ENCODE data around the gene DCBLD1. TPM values are rescaled to one million over a fixed set of nuclear protein-coding genes. Genes with fewer than 3 reads are reported as not detected.
A peak's percentile ranks its signal among the peaks of the same experiment; 100 is the strongest.

The DCBLD1 gene
- total RNA-seq, 1 experiment from 2014 or later: 11.2 TPM

DNA sequence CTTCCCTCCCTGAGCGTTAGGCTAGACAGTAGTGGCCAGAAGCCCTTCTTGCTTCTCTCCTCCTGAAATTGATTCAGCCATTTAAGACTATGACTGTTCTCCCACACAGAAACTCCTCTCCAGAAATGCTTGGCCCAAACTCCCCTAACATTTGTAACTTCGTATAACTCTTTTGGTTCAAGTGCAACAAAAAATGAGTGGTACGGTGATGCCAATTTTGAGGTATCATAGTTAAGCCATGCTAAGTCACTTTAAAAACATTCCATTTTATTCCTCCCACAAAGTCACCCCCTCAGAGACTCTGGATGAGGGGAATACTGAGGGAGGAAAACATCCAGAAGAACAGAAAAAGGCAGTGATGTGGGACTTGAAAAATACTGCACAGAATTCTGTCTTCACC is 35.6 kb upstream of the DCBLD1 start:
- no peak for TF ChIP-seq TCF7 (CRISPR knock-in tag; IDR thresholded peaks at IDR 0.05; ENCODE audit: low read depth)
- no peak for TF ChIP-seq PRRX2 (CRISPR knock-in tag; IDR thresholded peaks at IDR 0.05)
- no peak for TF ChIP-seq SMAD3 (CRISPR knock-in tag; IDR thresholded peaks at IDR 0.05; ENCODE audit: borderline replicate concordance)
- TF ChIP-seq, protein P1, sequence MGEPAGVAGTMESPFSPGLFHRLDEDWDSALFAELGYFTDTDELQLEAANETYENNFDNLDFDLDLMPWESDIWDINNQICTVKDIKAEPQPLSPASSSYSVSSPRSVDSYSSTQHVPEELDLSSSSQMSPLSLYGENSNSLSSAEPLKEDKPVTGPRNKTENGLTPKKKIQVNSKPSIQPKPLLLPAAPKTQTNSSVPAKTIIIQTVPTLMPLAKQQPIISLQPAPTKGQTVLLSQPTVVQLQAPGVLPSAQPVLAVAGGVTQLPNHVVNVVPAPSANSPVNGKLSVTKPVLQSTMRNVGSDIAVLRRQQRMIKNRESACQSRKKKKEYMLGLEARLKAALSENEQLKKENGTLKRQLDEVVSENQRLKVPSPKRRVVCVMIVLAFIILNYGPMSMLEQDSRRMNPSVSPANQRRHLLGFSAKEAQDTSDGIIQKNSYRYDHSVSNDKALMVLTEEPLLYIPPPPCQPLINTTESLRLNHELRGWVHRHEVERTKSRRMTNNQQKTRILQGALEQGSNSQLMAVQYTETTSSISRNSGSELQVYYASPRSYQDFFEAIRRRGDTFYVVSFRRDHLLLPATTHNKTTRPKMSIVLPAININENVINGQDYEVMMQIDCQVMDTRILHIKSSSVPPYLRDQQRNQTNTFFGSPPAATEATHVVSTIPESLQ (CRISPR knock-in tag; IDR thresholded peaks at IDR 0.05): no peak
- no peak for TF ChIP-seq ARID4B (CRISPR knock-in tag; IDR thresholded peaks at IDR 0.05; ENCODE audit: borderline replicate concordance)
- TF ChIP-seq ZNF423 (CRISPR knock-in tag; IDR thresholded peaks at IDR 0.05): no peak
- Mint-ChIP-seq H3K4me3 (no peak overlapping the region), H3K4me1 (peaks cover 20% of the 10 kb centered on the region), H3K36me3 (no peaks in the 10 kb centered on the region), H3K9me3 (0 out of 2 replicates have a peak, but pooled peaks cover 4% of the 10 kb centered on the region), H3K27ac (no peak overlapping the region), H3K27me3 (ENCODE audit: low read depth) (no peaks in the 10 kb centered on the region)
- ATAC-seq: no peak
- ChIA-PET CTCF (interaction anchor here (1.2 kb wide), 1 partner anchor 31 kb away, joined by 4 read pairs; no protein-coding TSS in a partner anchor), POLR2A (no interaction called here)
- no peak for DNase-seq (ENCODE audit: low spot score)

DNA sequence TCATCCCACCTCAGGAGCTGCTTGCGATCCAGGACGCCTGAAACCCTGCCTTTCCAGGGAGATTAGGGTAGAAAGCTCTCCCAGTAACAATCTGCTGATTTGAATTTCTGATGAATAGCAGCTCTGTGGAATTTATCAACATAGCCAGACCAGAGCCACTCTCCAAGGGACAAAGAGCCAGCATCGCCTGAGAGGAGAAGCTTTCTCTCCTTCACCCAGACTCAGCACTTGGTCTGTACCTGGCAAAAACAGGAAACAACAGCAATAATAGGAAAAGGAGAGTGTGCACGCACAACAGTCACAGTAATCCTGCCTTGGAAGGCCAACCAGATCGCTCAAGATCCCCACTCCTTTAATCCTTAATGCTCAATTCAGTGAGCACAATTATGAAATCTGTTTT is 34.5 kb upstream of the DCBLD1 start:
- ATAC-seq (peak; percentile 32; the same call in 1 of the 2 replicates), DNase-seq (ENCODE audit: low spot score) (no peak)
- ChIA-PET CTCF (interaction anchor here (1.2 kb wide), 1 partner anchor 30 kb away, joined by 4 read pairs; no protein-coding TSS in a partner anchor), POLR2A (no interaction called here)
- Mint-ChIP-seq H3K9me3 (no peaks in the 10 kb centered on the region), H3K36me3 (no peaks in the 10 kb centered on the region), H3K27me3 (ENCODE audit: low read depth) (no peaks in the 10 kb centered on the region), H3K27ac (no peak overlapping the region), H3K4me3 (no peak overlapping the region), H3K4me1 (peaks cover 21% of the 10 kb centered on the region)
- TF ChIP-seq JUN (CRISPR knock-in tag; IDR thresholded peaks at IDR 0.05) (no peak), NFE2L1 (CRISPR knock-in tag; IDR thresholded peaks at IDR 0.05) (no peak), IRF2 (CRISPR knock-in tag; IDR thresholded peaks at IDR 0.05; ENCODE audit: borderline replicate concordance, low read depth) (no peak), PREB (CRISPR knock-in tag; IDR thresholded peaks at IDR 0.05; ENCODE audit: borderline replicate concordance) (no peak), SP1 (CRISPR knock-in tag; conservative IDR thresholded peaks at IDR 0.05) (no peak), ZNF416 (CRISPR knock-in tag; IDR thresholded peaks at IDR 0.05) (no peak)

- H3K27me3 Mint-ChIP-seq (ENCODE audit: low read depth): no peaks in the 10 kb centered on the region
- CTCF ChIA-PET: interaction anchor here (1.1 to 1.4 kb wide), 4 partner anchors 8 to 153 kb away, joined by 4 to 11 read pairs (median 7); partner anchors contain the start of gene GOPC
- H3K4me1 Mint-ChIP-seq: peaks cover 21% of the 10 kb centered on the region
- POLR2A ChIA-PET: no interaction called here
- DNase-seq (ENCODE audit: low spot score): no peak
- no peaks in the 10 kb centered on the region for H3K36me3 Mint-ChIP-seq
- no peak overlapping the region for H3K27ac Mint-ChIP-seq
- ATAC-seq: no peak
- H3K9me3 Mint-ChIP-seq: no peaks in the 10 kb centered on the region
- H3K4me3 Mint-ChIP-seq: no peak overlapping the region
- TF ChIP-seq, protein P2, sequence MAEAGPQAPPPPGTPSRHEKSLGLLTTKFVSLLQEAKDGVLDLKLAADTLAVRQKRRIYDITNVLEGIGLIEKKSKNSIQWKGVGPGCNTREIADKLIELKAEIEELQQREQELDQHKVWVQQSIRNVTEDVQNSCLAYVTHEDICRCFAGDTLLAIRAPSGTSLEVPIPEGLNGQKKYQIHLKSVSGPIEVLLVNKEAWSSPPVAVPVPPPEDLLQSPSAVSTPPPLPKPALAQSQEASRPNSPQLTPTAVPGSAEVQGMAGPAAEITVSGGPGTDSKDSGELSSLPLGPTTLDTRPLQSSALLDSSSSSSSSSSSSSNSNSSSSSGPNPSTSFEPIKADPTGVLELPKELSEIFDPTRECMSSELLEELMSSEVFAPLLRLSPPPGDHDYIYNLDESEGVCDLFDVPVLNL (CRISPR knock-in tag; IDR thresholded peaks at IDR 0.05; ENCODE audit: borderline replicate concordance, low read depth): no peak
- TF ChIP-seq RELA (CRISPR knock-in tag; IDR thresholded peaks at IDR 0.05; ENCODE audit: borderline replicate concordance): no peak
- TF ChIP-seq ZNF671 (CRISPR knock-in tag; IDR thresholded peaks at IDR 0.05): no peak
- no peak for TF ChIP-seq E2F1 (CRISPR knock-in tag; IDR thresholded peaks at IDR 0.05)
- TF ChIP-seq FOXJ3 (CRISPR knock-in tag; IDR thresholded peaks at IDR 0.05; ENCODE audit: borderline replicate concordance): no peak
- no peak for TF ChIP-seq ZNF219 (CRISPR knock-in tag; IDR thresholded peaks at IDR 0.05; ENCODE audit: borderline replicate concordance)
- TF ChIP-seq ZNF416 (CRISPR knock-in tag; IDR thresholded peaks at IDR 0.05): no peak
- TF ChIP-seq, protein P3, sequence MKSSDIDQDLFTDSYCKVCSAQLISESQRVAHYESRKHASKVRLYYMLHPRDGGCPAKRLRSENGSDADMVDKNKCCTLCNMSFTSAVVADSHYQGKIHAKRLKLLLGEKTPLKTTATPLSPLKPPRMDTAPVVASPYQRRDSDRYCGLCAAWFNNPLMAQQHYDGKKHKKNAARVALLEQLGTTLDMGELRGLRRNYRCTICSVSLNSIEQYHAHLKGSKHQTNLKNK (CRISPR knock-in tag; IDR thresholded peaks at IDR 0.05): no peak
Measured at GRCh38 chr6:117448732-117449485, 33.6 kb upstream of the DCBLD1 start.
